Activated naive CD4-positive, alpha-beta T cell treated with anti-CD3 and anti-CD28 coated beads for 36 hours (primary cell): ENCODE results near the gene STOM. TPM values are rescaled to one million over a fixed set of nuclear protein-coding genes. Genes with fewer than 3 reads are reported as not detected.
A peak's percentile ranks its signal among the peaks of the same experiment; 100 is the strongest.

Experiments used
- CTCF ChIA-PET: fragments of 350-600 bp; sonication (Branson Sonifier 250); formaldehyde crosslinking; loops from one replicate; lab custom pipeline; 2021; ENCODE audit warnings: antibody characterized with exemption; lab: Charles Lee
- DNase-seq: peaks from one replicate; pipeline ENCODE4 v3.0.0-alpha.2; 2020
- H3K27ac Mint-ChIP-seq: one replicate; pipeline ENCODE4 v1.8.0; 2021; ENCODE audit warnings: mild to moderate bottlenecking, mixed read lengths
- H3K27me3 Mint-ChIP-seq: one replicate; pipeline ENCODE4 v1.8.0; 2021; ENCODE audit warnings: low read depth, mixed read lengths
- H3K36me3 Mint-ChIP-seq: one replicate; pipeline ENCODE4 v1.8.0; 2021; ENCODE audit warnings: low read depth, mixed read lengths
- H3K4me1 Mint-ChIP-seq: one replicate; pipeline ENCODE4 v1.8.0; 2021; ENCODE audit warnings: low read depth, mixed read lengths
- H3K4me3 Mint-ChIP-seq: one replicate; pipeline ENCODE4 v1.8.0; 2021; ENCODE audit warnings: mild to moderate bottlenecking, moderate library complexity, mixed read lengths
- H3K9me3 Mint-ChIP-seq: one replicate; pipeline ENCODE4 v1.8.0; 2021; ENCODE audit warnings: mixed read lengths
- intact Hi-C: fragments of 100-400 bp; cut with micrococcal nuclease; formaldehyde crosslinking; loops from one replicate; pipeline ENCODE4 v1.15.1; 2023
- total RNA-seq, 2 experiments: library from RNA; stranded (reverse); gene quantifications; one replicate each; pipeline ENCODE4 v1.2.3, GENCODE V29; 2021

Gene STOM
- total RNA-seq, 2 experiments from 2014 or later = 34.0 to 37.7 TPM

DNA sequence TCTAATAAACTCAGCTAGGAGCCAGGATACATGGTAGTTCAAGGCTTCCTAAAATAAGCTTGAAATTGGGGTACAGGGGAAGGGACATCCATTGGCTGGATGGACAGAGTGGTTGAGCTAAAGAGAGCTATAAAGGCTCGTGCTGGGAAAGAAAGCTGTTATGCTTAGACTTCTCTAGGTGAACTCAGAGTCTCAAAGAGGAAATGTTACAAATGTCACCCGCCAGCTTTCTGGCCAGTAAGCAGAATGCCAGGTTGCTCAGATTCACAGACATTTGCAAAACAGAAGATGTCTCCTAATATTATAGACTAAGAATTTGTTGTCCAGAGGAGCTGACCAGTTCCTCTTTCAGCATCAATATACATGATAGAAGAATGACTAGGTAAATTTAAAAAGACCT is 30.6 kb downstream of the STOM start:
- H3K27me3 Mint-ChIP-seq = no peaks in the 10 kb centered on the region
- DNase-seq = no peak
- CTCF ChIA-PET = interaction anchor here (0.7 to 1.9 kb wide), 2 partner anchors 20 to 22 kb away, joined by 4 to 6 read pairs; no protein-coding TSS in a partner anchor
- H3K27ac Mint-ChIP-seq = no peak overlapping the region
- H3K36me3 Mint-ChIP-seq = peaks cover 3% of the 10 kb centered on the region
- intact Hi-C loops = no loop called here
- no peaks in the 10 kb centered on the region for H3K4me1 Mint-ChIP-seq
- H3K4me3 Mint-ChIP-seq = no peak overlapping the region
- H3K9me3 Mint-ChIP-seq = no peaks in the 10 kb centered on the region

DNA sequence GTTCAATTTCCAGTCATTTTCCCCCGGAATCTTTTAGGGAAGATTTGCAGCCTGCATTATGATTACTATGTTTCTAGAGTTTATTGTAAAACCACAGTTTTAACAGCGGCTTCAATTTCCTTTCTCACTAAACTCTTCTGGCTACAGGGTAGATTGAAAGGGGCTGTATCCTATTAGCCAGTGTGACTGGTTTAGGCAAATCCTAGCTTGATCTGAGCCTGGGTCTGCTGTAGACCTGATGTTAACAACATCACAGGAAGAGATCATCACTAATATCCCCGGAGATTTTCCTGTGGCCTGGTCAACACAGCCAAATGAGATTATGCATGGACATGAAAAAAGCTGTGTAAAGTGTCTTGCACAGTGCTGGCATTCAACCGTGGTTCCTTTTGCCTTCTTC is 33.4 kb downstream of the STOM start:
- no peaks in the 10 kb centered on the region for H3K27me3 Mint-ChIP-seq
- intact Hi-C loops = no loop called here
- no peaks in the 10 kb centered on the region for H3K4me1 Mint-ChIP-seq
- H3K36me3 Mint-ChIP-seq = peaks cover 3% of the 10 kb centered on the region
- H3K9me3 Mint-ChIP-seq = no peaks in the 10 kb centered on the region
- no peak for DNase-seq
- H3K4me3 Mint-ChIP-seq = no peak overlapping the region
- CTCF ChIA-PET = interaction anchor here (0.5 to 1.2 kb wide), 2 partner anchors 16 to 17 kb away, joined by 3 read pairs; no protein-coding TSS in a partner anchor
- H3K27ac Mint-ChIP-seq = no peak overlapping the region

DNA sequence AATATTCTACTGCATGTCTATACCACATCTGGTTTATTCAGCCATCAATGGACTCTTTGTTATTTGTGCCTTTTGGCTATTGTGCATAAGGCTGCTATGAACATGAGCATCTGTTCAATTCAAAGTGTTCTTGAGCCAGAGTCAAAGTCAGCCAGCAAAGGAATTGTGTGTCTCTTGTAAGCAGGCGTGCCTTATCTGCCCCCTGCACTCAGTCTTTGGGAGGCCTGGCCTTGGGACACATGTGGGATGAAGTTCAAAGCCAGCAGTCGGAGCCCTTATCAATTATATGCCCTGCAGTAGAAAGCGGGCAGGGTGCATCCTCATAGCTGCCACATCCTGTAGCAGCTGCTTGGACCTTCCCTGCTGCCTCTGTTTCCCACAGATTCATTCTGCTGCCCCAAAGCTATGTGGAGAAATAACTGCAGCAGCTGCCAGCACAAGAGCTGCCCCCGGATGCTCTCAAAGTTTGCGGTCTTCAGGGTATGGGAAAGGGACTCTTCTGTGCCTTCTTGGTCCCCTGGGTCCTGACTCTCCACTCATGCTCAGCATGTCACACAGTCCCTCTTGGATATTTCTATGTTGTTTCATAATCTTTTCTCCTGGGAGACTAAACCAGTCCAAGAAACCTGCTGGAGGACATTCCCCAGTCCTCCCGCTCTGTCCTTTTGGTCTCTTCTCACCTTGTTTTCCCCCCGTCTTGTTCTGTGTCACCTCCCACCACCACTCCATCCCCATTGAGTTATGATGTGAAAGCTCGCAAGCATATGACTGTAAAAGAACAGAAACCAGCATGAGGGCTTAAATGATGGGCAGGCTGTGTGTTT is 35.9 kb downstream of the STOM start:
- no peak overlapping the region for H3K4me3 Mint-ChIP-seq
- H3K9me3 Mint-ChIP-seq = no peaks in the 10 kb centered on the region
- no peak overlapping the region for H3K27ac Mint-ChIP-seq
- CTCF ChIA-PET = interaction anchor here (1.9 kb wide), 1 partner anchor 14 kb away, joined by 9 read pairs; no protein-coding TSS in a partner anchor
- DNase-seq = no peak
- no peaks in the 10 kb centered on the region for H3K27me3 Mint-ChIP-seq
- H3K36me3 Mint-ChIP-seq = peaks cover 3% of the 10 kb centered on the region
- intact Hi-C loops = no loop called here
- H3K4me1 Mint-ChIP-seq = no peaks in the 10 kb centered on the region

DNA sequence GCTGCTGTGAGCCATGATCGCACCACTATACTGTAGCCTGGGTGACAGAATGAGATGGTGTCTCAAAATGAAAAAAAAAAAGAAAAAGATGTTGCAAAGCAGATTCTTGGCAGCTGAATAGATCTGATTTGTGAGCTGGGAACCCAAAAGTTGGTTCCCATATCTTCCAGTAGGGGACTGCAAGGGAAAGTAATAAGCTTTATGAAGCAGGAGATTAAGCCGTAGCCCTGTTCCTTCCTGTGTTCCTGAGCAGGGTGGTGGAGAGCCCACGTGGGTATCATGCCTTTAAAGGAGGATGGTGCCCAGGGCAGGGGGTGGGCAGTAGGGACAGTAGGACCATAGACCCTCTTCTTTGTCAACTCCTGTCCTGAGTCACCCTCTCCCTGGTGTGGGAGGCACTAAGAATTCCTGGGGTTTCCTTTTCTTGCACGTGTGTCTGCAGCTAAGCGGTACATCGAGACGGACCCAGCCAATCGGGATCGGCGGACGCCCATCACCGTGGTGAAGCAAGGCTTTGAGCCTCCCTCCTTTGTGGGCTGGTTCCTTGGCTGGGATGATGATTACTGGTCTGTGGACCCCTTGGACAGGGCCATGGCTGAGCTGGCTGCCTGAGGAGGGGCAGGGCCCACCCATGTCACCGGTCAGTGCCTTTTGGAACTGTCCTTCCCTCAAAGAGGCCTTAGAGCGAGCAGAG is 37.9 kb downstream of the STOM start:
- CTCF ChIA-PET = interaction anchor here (0.6 to 2.0 kb wide), 4 partner anchors 12 to 66 kb away, joined by 3 to 8 read pairs (median 4); no protein-coding TSS in a partner anchor
- intact Hi-C loops = no loop called here
- Mint-ChIP-seq H3K9me3 (no peaks in the 10 kb centered on the region), H3K27me3 (no peaks in the 10 kb centered on the region), H3K4me1 (no peaks in the 10 kb centered on the region), H3K27ac (no peak overlapping the region), H3K4me3 (no peak overlapping the region), H3K36me3 (no peaks in the 10 kb centered on the region)
- DNase-seq = no peak

DNA sequence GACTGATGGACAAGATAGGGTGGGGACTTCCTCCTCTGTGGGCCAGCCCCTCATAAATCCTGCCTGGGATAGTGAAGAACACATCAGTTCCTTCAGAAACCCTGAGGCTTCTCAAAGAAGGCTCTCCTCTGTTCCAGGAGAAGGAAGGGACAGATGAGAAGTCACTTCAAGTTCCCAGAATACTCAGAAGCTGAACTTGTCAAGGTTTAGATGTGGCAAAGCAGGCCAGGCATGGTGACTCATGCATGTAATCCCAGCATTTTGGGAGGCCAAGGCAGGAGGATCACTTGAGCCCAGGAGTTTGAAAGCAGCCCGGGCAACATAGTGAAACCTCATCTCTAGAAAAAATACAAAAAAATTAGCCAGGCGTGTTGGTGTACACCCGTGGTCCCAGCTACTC is 38.5 kb downstream of the STOM start:
- H3K27ac Mint-ChIP-seq = no peak overlapping the region
- CTCF ChIA-PET = interaction anchor here (0.7 to 2.0 kb wide), 3 partner anchors 12 to 67 kb away, joined by 3 to 8 read pairs (median 3); no protein-coding TSS in a partner anchor
- intact Hi-C loops = no loop called here

DNA sequence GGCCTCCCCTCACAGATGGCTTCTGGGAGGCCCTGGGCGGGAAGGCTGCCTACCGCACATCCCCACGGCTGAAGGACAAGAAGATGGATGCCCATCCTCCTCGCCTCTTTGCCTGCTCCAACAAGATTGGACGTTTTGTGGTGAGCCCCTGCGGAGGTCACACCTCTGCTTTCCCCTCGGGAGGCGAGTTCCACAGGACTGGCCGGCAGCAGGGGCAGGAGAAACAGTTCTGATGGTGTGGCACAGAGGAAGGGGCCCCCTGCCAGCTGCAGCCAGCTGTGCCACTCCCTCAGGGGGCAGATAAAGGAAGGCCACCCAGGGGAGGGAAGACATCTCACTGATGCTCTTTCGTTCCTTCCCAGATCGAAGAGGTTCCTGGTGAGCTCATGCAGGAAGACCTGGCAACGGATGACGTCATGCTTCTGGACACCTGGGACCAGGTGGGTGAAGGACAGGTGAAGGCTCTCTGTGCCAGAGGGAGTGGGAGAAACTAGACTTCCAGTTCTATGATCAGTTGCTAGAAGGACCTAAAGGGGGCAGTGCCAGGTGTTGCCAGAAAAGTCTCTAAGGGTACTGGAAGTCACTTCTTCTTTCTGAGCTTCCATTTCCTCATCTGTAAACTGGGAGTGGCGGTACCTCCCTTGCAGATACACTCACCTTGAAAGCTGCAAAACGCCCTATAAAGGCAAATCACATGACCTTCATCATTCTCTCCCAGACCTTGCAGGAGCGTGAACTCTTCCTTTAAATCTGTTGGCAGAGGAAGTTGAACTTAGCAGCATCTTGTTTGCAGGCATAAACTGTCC is 41.0 kb downstream of the STOM start:
- H3K36me3 Mint-ChIP-seq = no peaks in the 10 kb centered on the region
- intact Hi-C loops = loop anchor here (10.0 kb wide), 1 partner anchor 166 kb away; the partner anchor contains the start of gene GGTA1
- peak overlapping the region; percentile 43 for H3K27ac Mint-ChIP-seq
- no peak for DNase-seq
- H3K27me3 Mint-ChIP-seq = no peaks in the 10 kb centered on the region
- H3K9me3 Mint-ChIP-seq = no peaks in the 10 kb centered on the region
- CTCF ChIA-PET = no interaction called here
- H3K4me1 Mint-ChIP-seq = no peaks in the 10 kb centered on the region
- H3K4me3 Mint-ChIP-seq = no peak overlapping the region

More for the DNA sequence above, 38.5 kb downstream of the STOM start:
- H3K9me3 Mint-ChIP-seq = no peaks in the 10 kb centered on the region
- DNase-seq = no peak
- no peaks in the 10 kb centered on the region for H3K27me3 Mint-ChIP-seq
- no peak overlapping the region for H3K4me3 Mint-ChIP-seq
- H3K4me1 Mint-ChIP-seq = no peaks in the 10 kb centered on the region
- no peaks in the 10 kb centered on the region for H3K36me3 Mint-ChIP-seq

DNA sequence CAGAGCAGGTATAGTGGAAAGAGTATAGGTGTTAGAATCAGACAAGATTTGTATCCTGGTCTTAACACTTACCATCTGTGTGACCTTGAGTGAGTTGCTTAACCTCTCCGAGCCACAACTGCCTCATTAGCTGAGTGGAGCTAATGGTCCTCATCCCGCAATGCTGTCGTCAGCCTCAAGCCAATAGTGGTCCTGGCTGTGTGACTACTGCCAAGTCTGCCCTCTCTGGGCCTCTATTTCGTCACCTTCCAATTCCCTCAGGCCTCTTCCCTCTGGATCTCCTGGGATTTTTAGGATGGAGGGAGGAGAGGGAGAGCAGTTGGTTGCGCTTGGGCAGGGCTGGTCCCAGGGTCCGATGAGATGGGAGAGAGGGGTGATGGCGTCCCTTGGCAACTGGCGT is 41.6 kb downstream of the STOM start:
- Mint-ChIP-seq H3K36me3 (no peaks in the 10 kb centered on the region), H3K27ac (no peak overlapping the region), H3K4me1 (no peaks in the 10 kb centered on the region), H3K9me3 (no peaks in the 10 kb centered on the region), H3K4me3 (no peak overlapping the region), H3K27me3 (no peaks in the 10 kb centered on the region)
- intact Hi-C loops = loop anchor here (10.0 kb wide), 1 partner anchor 166 kb away; the partner anchor contains the start of gene GGTA1
- CTCF ChIA-PET = interaction anchor here (1.7 kb wide), 1 partner anchor 71 kb away, joined by 8 read pairs; no protein-coding TSS in a partner anchor
- no peak for DNase-seq

DNA sequence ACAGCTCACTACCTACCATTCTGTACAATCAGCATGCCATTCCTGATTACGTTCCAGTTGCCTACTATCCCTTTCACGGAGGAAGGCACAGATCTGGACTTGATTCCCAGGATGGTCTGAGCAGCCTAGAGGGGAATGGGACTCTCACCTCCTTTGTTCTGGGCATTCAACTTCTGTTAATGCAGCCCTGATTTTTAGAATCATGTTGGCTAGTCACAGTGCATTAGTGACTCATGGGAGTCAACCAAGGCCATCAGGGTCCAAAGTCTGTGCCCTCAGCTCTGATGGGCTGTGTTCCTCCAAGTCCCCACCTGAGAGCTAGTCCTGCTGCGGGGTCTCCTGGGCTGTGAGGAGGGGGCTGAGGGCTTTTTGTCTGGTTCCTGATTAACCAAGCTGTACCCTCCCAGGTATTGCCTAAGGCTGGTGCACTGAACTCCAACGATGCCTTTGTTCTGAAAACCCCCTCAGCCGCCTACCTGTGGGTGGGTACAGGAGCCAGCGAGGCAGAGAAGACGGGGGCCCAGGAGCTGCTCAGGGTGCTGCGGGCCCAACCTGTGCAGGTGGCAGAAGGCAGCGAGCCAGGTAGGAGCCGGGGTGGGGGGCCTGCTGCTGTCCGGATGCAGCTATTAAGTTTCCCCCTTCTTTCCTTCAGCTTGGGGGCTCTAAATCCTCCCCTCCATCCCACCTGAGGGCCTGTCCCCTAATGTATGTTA is 43.0 kb downstream of the STOM start:
- Mint-ChIP-seq H3K27ac (no peak overlapping the region), H3K4me3 (no peak overlapping the region), H3K27me3 (no peaks in the 10 kb centered on the region), H3K9me3 (no peaks in the 10 kb centered on the region), H3K36me3 (no peaks in the 10 kb centered on the region), H3K4me1 (peaks cover 3% of the 10 kb centered on the region)
- no peak for DNase-seq
- intact Hi-C loops = loop anchor here (10.0 kb wide), 1 partner anchor 168 kb away; the partner anchor contains the start of gene GGTA1
- CTCF ChIA-PET = interaction anchor here (1.7 kb wide), 1 partner anchor 72 kb away, joined by 8 read pairs; no protein-coding TSS in a partner anchor

DNA sequence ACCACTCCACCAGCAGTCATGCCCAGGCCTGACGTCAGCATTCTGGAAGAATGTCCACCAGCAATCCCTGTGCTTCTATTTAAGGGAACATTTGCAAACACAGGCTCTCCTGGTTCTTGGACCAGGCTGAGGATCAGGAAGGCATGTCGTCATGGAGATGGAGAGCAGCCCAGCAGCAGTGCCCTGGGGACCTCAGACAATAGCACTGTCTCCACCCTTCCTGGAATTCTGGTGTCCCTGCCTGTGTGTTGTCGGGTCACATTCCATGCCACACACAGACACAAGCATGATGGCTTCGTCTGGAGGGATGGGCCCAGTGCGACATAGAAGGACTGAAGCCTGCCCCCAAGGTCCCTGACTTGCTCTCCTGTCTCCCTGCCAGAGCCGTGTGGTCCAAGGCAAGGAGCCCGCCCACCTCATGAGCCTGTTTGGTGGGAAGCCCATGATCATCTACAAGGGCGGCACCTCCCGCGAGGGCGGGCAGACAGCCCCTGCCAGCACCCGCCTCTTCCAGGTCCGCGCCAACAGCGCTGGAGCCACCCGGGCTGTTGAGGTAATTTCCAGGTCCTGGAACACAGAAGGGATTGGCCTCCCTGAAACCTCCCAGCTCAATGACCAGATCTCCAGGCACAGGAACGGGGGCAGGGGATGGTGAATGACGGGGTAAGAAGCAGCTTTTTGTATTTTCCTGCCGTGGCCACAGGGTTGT is 43.8 kb downstream of the STOM start:
- DNase-seq = no peak
- no peaks in the 10 kb centered on the region for H3K9me3 Mint-ChIP-seq
- H3K4me3 Mint-ChIP-seq = no peak overlapping the region
- intact Hi-C loops = loop anchor here (10.0 kb wide), 1 partner anchor 169 kb away; the partner anchor contains the start of gene GGTA1
- H3K27me3 Mint-ChIP-seq = no peaks in the 10 kb centered on the region
- no peaks in the 10 kb centered on the region for H3K36me3 Mint-ChIP-seq
- H3K4me1 Mint-ChIP-seq = peaks cover 5% of the 10 kb centered on the region
- no peak overlapping the region for H3K27ac Mint-ChIP-seq
- CTCF ChIA-PET = no interaction called here

DNA sequence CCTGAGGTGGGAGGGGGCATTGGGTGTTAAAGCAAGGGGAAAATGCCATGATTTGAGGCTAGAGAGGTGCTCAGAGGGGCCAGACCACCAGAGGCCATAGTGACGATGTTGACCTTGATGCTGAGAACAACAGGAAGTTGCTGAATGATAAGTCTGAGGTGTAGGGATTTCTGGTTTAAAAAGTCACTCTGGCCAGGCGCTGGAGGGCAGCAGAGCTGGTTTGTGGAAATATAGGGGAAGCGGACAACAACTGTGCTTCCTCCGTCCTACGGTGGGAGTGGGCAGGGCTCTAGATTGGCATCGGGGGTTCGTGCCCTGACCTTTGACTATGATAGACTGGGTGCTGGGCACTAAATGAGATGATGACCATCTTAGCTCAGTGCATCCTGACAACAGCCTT is 44.7 kb downstream of the STOM start:
- CTCF ChIA-PET = interaction anchor here (0.6 kb wide), 1 partner anchor 65 kb away, joined by 3 read pairs; no protein-coding TSS in a partner anchor
- peaks cover 11% of the 10 kb centered on the region for H3K4me1 Mint-ChIP-seq
- no peak overlapping the region for H3K4me3 Mint-ChIP-seq
- intact Hi-C loops = loop anchor here (10.0 kb wide), 1 partner anchor 169 kb away; the partner anchor contains the start of gene GGTA1
- H3K36me3 Mint-ChIP-seq = no peaks in the 10 kb centered on the region
- H3K9me3 Mint-ChIP-seq = no peaks in the 10 kb centered on the region
- H3K27ac Mint-ChIP-seq = peak overlapping the region; percentile 10
- no peak for DNase-seq
- H3K27me3 Mint-ChIP-seq = no peaks in the 10 kb centered on the region
